K562 (cell line): ENCODE results near the gene BMPR2. TPM values are rescaled to one million over a fixed set of nuclear protein-coding genes. Genes with fewer than 3 reads are reported as not detected.

ENCODE experiments used
- AFF4 ChIP-seq: sonication (generic); formaldehyde crosslinking; IDR thresholded peaks from 2 replicates; pipeline ENCODE4 v1.8.0; 2023; ENCODE audit warnings: mild to moderate bottlenecking, missing genetic modification reagents
- BACH1 ChIP-seq: fragments of 200-800 bp; sonication (Bioruptor generic); IDR thresholded peaks from 2 replicates; pipeline ENCODE4 v1.6.1; 2016; ENCODE audit warnings: missing genetic modification characterization, missing compliant biosample characterization
- CHD2 ChIP-seq: IDR thresholded peaks from 2 replicates; pipeline ENCODE4 v1.6.1; 2011; ENCODE audit warnings: low read depth, low read length
- DPF2 ChIP-seq: fragments of 450-650 bp; IDR thresholded peaks from 2 replicates; pipeline ENCODE4 v1.6.1; 2016
- FOXK2 ChIP-seq, 2 experiments: fragments of 450-650 bp; IDR thresholded peaks in 1 of 2; conservative IDR thresholded peaks in 1 of 2; 2 replicates each; pipeline ENCODE4 v1.6.1; 2016; ENCODE audit warnings: low read depth in 2 of 2, mild to moderate bottlenecking in 1 of 2
- GMEB1 ChIP-seq: fragments of 250-450 bp; sonication (Bioruptor Pico); IDR thresholded peaks from 2 replicates; pipeline ENCODE4 v1.4.0; 2020; ENCODE audit warnings: mild to moderate bottlenecking
- IFI16 ChIP-seq: fragments of 250-450 bp; sonication (Bioruptor Pico); IDR thresholded peaks from 2 replicates; pipeline ENCODE4 v2.1.2; 2022; ENCODE audit warnings: mild to moderate bottlenecking, inconsistent platforms
- NKRF ChIP-seq: fragments of 450-650 bp; IDR thresholded peaks from 2 replicates; pipeline ENCODE4 v1.6.1; 2016; ENCODE audit warnings: borderline replicate concordance
- PPARD ChIP-seq: fragments of 250-450 bp; sonication (Bioruptor Pico); IDR thresholded peaks from 2 replicates; pipeline ENCODE4 v1.8.0; 2022; ENCODE audit warnings: inconsistent platforms, mild to moderate bottlenecking, moderate library complexity
- PRMT5 ChIP-seq: sonication (generic); formaldehyde crosslinking; IDR thresholded peaks from 2 replicates; pipeline ENCODE4 v1.5.0; 2020; ENCODE audit warnings: missing genetic modification reagents
- PURB ChIP-seq: sonication (generic); formaldehyde crosslinking; IDR thresholded peaks from 2 replicates; pipeline ENCODE4 v1.9.0; 2021; ENCODE audit warnings: low read depth, mild to moderate bottlenecking, missing genetic modification reagents
- SAP30 ChIP-seq: fragments of 200-600 bp; sonication (generic); IDR thresholded peaks from 2 replicates; pipeline ENCODE4 v1.6.1; 2012; ENCODE audit warnings: borderline replicate concordance, low read depth, mild to moderate bottlenecking, moderate library complexity, low read length, control low read depth, inconsistent platforms; ENCODE audit not compliant: insufficient read depth, poor library complexity, severe bottlenecking
- SMAD1 ChIP-seq: fragments of 150-350 bp; IDR thresholded peaks from 2 replicates; pipeline ENCODE4 v1.6.1; 2014; ENCODE audit warnings: low read length, low read depth; ENCODE audit not compliant: partially characterized antibody
- TBP ChIP-seq: optimal IDR thresholded peaks from 2 replicates; pipeline ENCODE3; 2011; ENCODE audit warnings: low read depth, low read length, improper control_type of control experiment
- TRIM25 ChIP-seq: fragments of 450-650 bp; IDR thresholded peaks from 2 replicates; pipeline ENCODE4 v1.7.0; 2016; ENCODE audit warnings: borderline replicate concordance
- ZC3H11A ChIP-seq: IDR thresholded peaks from 2 replicates; pipeline ENCODE4 v1.6.1; 2012; ENCODE audit warnings: low read depth, low read length, improper control_type of control experiment
- ZFX ChIP-seq: sonication (generic); formaldehyde crosslinking; IDR thresholded peaks from 2 replicates; pipeline ENCODE4 v1.8.0; 2022; ENCODE audit warnings: mild to moderate bottlenecking, missing genetic modification reagents, moderate library complexity
- ZNF431 ChIP-seq: sonication (generic); formaldehyde crosslinking; IDR thresholded peaks from 2 replicates; pipeline ENCODE4 v1.8.0; 2022; ENCODE audit warnings: mild to moderate bottlenecking, missing genetic modification reagents
- ZNF717 ChIP-seq: fragments of 250-450 bp; sonication (Bioruptor Pico); IDR thresholded peaks from 2 replicates; pipeline ENCODE4 v1.5.0; 2021
- ZNF764 ChIP-seq: fragments of 250-450 bp; sonication (Bioruptor Pico); IDR thresholded peaks from 2 replicates; pipeline ENCODE4 v1.4.0; 2020; ENCODE audit warnings: low read depth, mild to moderate bottlenecking, moderate library complexity
- ZZZ3 ChIP-seq: fragments of 450-650 bp; IDR thresholded peaks from 2 replicates; pipeline ENCODE4 v1.6.1; 2016; ENCODE audit warnings: antibody characterized with exemption, mild to moderate bottlenecking, moderate library complexity
- polyA plus RNA-seq, 8 experiments: library from polyadenylated mRNA; depleted of rRNA in 4 of 8; stranded (reverse) in 5 of 8; unstranded in 3 of 8; fragments of >200 nt; fragmentation: Nextera tagmentation in 2 of 8; fragmentation: Illumina TruSeq in 1 of 8; extraction: Ambion mirVana in 2 of 8; extraction: Trizol in 1 of 8; gene quantifications; 2 replicates each; pipeline versions ENCODE4 v1.2.1 to v1.2.3, GENCODE V29; 2011 to 2014; ENCODE audit warnings: inconsistent platforms in 1 of 8, missing spikeins in 1 of 8
- total RNA-seq, 7 experiments: library from RNA; depleted of rRNA in 6 of 7; stranded (reverse); fragments of >200 nt in 6 of 7; fragmentation: Illumina TruSeq in 2 of 7; extraction: Trizol in 2 of 7; gene quantifications; 2 replicates each; pipeline versions ENCODE4 v1.2.1 to v1.2.3, GENCODE V29; 2011 to 2021; ENCODE audit warnings: low replicate concordance in 1 of 7

Gene BMPR2
- total and polyA plus RNA-seq, 9 of the 15 experiments (the other 6 are each of a cell fraction or from before 2014, with no cell fraction given), result 0.73 to 5.0 (median 3.3) TPM

- no peak for TF ChIP-seq SMAD1
- no peak for TF ChIP-seq TRIM25
- peak; percentile 79 for TF ChIP-seq ZFX (CRISPR knock-in tag)
- TF ChIP-seq SAP30, result peak; percentile 8
- TF ChIP-seq NKRF, result 0 out of 2 replicates have a peak, but pooled peaks have one; percentile 14
- no peak for TF ChIP-seq AFF4 (CRISPR knock-in tag)
- TF ChIP-seq PURB, result no peak
- TF ChIP-seq ZNF764 (CRISPR knock-in tag), result no peak
- TF ChIP-seq GMEB1 (CRISPR knock-in tag), result no peak
- no peak for TF ChIP-seq FOXK2 (conservative IDR thresholded peaks at IDR 0.05 in 1 of 2, IDR thresholded peaks at IDR 0.05 in 1 of 2; ENCODE audit: low read depth in 2 of 2)
- no peak for TF ChIP-seq ZZZ3
- peak; percentile 27 for TF ChIP-seq TBP
- no peak for TF ChIP-seq PPARD (CRISPR knock-in tag)
- no peak for TF ChIP-seq ZC3H11A
- no peak for TF ChIP-seq ZNF431 (CRISPR knock-in tag)
- no peak for TF ChIP-seq DPF2
- no peak for TF ChIP-seq ZNF717 (CRISPR knock-in tag)
- TF ChIP-seq IFI16 (CRISPR knock-in tag), result no peak
- TF ChIP-seq BACH1 (tag), result no peak
- TF ChIP-seq CHD2, result no peak
- no peak for TF ChIP-seq PRMT5 (CRISPR knock-in tag)
Observed at GRCh38 chr2:202377207-202377761, 1.2 kb downstream of the BMPR2 start (continued).
